Measurements from ENCODE around the gene PHACTR3.

PHACTR3 gene

GRCh38 chr20:59807909-59808728, 203.8 kb downstream of the PHACTR3 start:
- DNase-seq = no peak

GRCh38 chr20:59808729-59809381, 204.5 kb downstream of the PHACTR3 start:
- DNase-seq = no peak

GRCh38 chr20:59809630-59810448, 205.5 kb downstream of the PHACTR3 start:
- no peak for DNase-seq

GRCh38 chr20:59810449-59811187, 206.3 kb downstream of the PHACTR3 start:
- DNase-seq = no peak

- no peak for DNase-seq
Observed at GRCh38 chr20:59811681-59812171, 207.4 kb downstream of the PHACTR3 start.

- DNase-seq = no peak
Observed at GRCh38 chr20:59812286-59813125, 208.2 kb downstream of the PHACTR3 start.

- no peak for DNase-seq
Observed at GRCh38 chr20:59813126-59813947, 209.0 kb downstream of the PHACTR3 start.

GRCh38 chr20:59813948-59814839, 209.9 kb downstream of the PHACTR3 start:
- DNase-seq = no peak

GRCh38 chr20:59814840-59815340, 210.6 kb downstream of the PHACTR3 start:
- no peak for DNase-seq

GRCh38 chr20:59816146-59816738, 211.9 kb downstream of the PHACTR3 start:
- no peak for DNase-seq

GRCh38 chr20:59817406-59817805, 213.1 kb downstream of the PHACTR3 start:
- DNase-seq = peak; percentile 6

GRCh38 chr20:59817846-59818615, 213.7 kb downstream of the PHACTR3 start:
- DNase-seq = no peak

- no peak for DNase-seq
Observed at GRCh38 chr20:59818911-59819310, 214.6 kb downstream of the PHACTR3 start.

GRCh38 chr20:59819496-59820203, 215.3 kb downstream of the PHACTR3 start:
- no peak for DNase-seq

- DNase-seq = no peak
Observed at GRCh38 chr20:59820204-59821041, 216.1 kb downstream of the PHACTR3 start.

- DNase-seq = no peak
Observed at GRCh38 chr20:59821201-59821600, 216.9 kb downstream of the PHACTR3 start.

- DNase-seq = no peak
Observed at GRCh38 chr20:59821788-59822187, 217.4 kb downstream of the PHACTR3 start.

Measured in fibroblast of skin of right biceps (primary cell).